Caco-2 (cell line): ENCODE data around the gene DHRS1. TPM values are rescaled to one million over a fixed set of nuclear protein-coding genes. Genes with fewer than 3 reads are reported as not detected.

Source experiments
- BruUV-seq: library from RNA; stranded (reverse); fragments of 400-500 nt; replicated peaks from 2 replicates; lab custom pipeline; 2021; lab: Mats Ljungman, UMichigan
- CTCF ChIA-PET: fragments of 300-600 bp; sonication (Branson Sonifier 250); formaldehyde crosslinking; loops from one replicate; lab custom pipeline; 2022; ENCODE audit warnings: antibody characterized with exemption; lab: Charles Lee
- POLR2A ChIA-PET: fragments of 300-600 bp; sonication (Branson Sonifier 250); formaldehyde crosslinking; loops from one replicate; lab custom pipeline; 2022; ENCODE audit warnings: antibody characterized with exemption; lab: Charles Lee
- DNase-seq, 2 experiments: peaks; one replicate each; pipeline versions ENCODE4 v3.0.0 to v3.0.0-alpha.2; 2020 to 2022
- H3K27me3 ChIP-seq: replicated peaks from 2 replicates; pipeline ENCODE4 v1.6.0; 2011; ENCODE audit warnings: low read length; ENCODE audit not compliant: control insufficient read depth, insufficient read depth
- H3K36me3 ChIP-seq: 2 replicates; pipeline ENCODE4 v1.5.1; 2011; ENCODE audit warnings: low read length; ENCODE audit not compliant: control insufficient read depth, insufficient read depth
- H3K4me1 ChIP-seq: fragments of 250-450 bp; sonication (Bioruptor Pico); 2 replicates; pipeline ENCODE4 v1.5.1; 2020; ENCODE audit warnings: mild to moderate bottlenecking
- H3K4me3 ChIP-seq: 2 replicates; pipeline ENCODE4 v1.5.1; 2011; ENCODE audit warnings: low read depth, mild to moderate bottlenecking, control low read depth, low read length
- H3K9me3 ChIP-seq: fragments of 250-450 bp; sonication (Bioruptor Pico); 2 replicates; pipeline ENCODE4 v1.5.1; 2020; ENCODE audit warnings: mild to moderate bottlenecking, moderate library complexity
- H3K27ac Mint-ChIP-seq: one replicate; pipeline ENCODE4 v1.8.0; 2022; ENCODE audit warnings: mixed read lengths; ENCODE audit not compliant: unreplicated experiment
- H3K27me3 Mint-ChIP-seq: one replicate; pipeline ENCODE4 v1.8.0; 2022; ENCODE audit warnings: mixed read lengths; ENCODE audit not compliant: insufficient read depth, unreplicated experiment
- H3K36me3 Mint-ChIP-seq: one replicate; pipeline ENCODE4 v1.8.0; 2022; ENCODE audit warnings: mild to moderate bottlenecking, mixed read lengths; ENCODE audit not compliant: insufficient read depth, unreplicated experiment
- H3K4me1 Mint-ChIP-seq: one replicate; pipeline ENCODE4 v1.8.0; 2022; ENCODE audit warnings: low read depth, mixed read lengths; ENCODE audit not compliant: unreplicated experiment
- H3K4me3 Mint-ChIP-seq: one replicate; pipeline ENCODE4 v1.8.0; 2022; ENCODE audit warnings: mild to moderate bottlenecking, moderate library complexity, mixed read lengths; ENCODE audit not compliant: unreplicated experiment
- H3K9me3 Mint-ChIP-seq: one replicate; pipeline ENCODE4 v1.8.0; 2022; ENCODE audit warnings: mixed read lengths; ENCODE audit not compliant: unreplicated experiment
- intact Hi-C: fragments of 100-400 bp; cut with micrococcal nuclease; formaldehyde crosslinking; loops from one replicate; pipeline ENCODE4 v1.10.0; 2022; ENCODE audit not compliant: unreplicated experiment
- total RNA-seq: library from RNA; stranded (reverse); gene quantifications from 2 replicates; pipeline ENCODE4 v1.2.3, GENCODE V29; 2022
- TF ChIP-seq, protein P1 (sequence below), 2 experiments: fragments of 200-600 bp in 1 of 2; IDR thresholded peaks; 1 replicate in 1 of 2; 2 replicates in 1 of 2; pipeline versions ENCODE4 v1.5.1 to v1.8.0; 2011 to 2022; ENCODE audit warnings: antibody characterized with exemption in 1 of 2, control low read depth in 1 of 2, inconsistent platforms in 1 of 2, low read depth in 1 of 2, low read length in 1 of 2, mild to moderate bottlenecking in 1 of 2, moderate library complexity in 1 of 2; ENCODE audit not compliant: insufficient read depth in 1 of 2, severe bottlenecking in 1 of 2, unreplicated experiment in 1 of 2

DHRS1 gene
- total RNA-seq, 1 experiment from 2014 or later, result 18.1 TPM

DNA sequence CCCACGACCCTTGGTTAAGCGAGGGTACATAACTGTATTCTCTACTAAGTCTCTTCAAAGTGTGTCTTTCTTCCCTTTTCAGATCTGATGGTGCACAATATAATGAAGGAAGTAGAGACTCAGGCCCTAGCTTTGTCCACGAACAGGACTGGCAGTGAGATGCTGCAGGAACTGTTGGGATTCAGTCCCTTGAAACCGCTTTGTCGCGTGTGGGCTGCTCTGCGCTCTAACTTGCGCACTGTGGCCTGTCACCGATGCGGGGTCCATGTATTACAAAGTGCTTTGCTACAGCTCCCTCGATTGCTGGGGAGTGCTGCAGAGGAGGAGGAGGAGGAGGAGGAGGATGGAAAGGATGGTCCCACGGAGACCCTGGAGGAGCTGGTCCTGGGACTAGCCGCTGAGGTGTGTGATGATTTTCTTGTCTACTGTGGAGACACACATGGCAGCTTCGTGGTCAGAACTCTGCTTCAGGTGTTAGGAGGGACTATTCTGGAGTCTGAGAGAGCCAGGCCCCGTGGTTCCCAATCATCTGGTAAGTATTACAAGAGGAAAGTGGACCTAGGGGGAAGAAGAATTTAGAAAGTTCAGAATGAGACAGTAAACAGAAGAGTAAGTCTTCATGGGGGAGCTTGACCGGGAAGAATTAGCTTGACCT is 873 bp upstream of the DHRS1 start:
- POLR2A ChIA-PET, result interaction anchor here (0.6 to 3.1 kb wide), 3 partner anchors 8 to 58 kb away, joined by 4 to 36 read pairs (median 4); partner anchors contain the start of genes CIDEB and TINF2
- TF ChIP-seq, protein P1, sequence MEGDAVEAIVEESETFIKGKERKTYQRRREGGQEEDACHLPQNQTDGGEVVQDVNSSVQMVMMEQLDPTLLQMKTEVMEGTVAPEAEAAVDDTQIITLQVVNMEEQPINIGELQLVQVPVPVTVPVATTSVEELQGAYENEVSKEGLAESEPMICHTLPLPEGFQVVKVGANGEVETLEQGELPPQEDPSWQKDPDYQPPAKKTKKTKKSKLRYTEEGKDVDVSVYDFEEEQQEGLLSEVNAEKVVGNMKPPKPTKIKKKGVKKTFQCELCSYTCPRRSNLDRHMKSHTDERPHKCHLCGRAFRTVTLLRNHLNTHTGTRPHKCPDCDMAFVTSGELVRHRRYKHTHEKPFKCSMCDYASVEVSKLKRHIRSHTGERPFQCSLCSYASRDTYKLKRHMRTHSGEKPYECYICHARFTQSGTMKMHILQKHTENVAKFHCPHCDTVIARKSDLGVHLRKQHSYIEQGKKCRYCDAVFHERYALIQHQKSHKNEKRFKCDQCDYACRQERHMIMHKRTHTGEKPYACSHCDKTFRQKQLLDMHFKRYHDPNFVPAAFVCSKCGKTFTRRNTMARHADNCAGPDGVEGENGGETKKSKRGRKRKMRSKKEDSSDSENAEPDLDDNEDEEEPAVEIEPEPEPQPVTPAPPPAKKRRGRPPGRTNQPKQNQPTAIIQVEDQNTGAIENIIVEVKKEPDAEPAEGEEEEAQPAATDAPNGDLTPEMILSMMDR (IDR thresholded peaks at IDR 0.05; ENCODE audit: insufficient read depth in 1 of 2, low read depth in 1 of 2, low read length in 1 of 2, severe bottlenecking in 1 of 2, unreplicated experiment in 1 of 2), result no peak
- CTCF ChIA-PET, result interaction anchor here (0.6 to 5.8 kb wide), 6 partner anchors 8 to 131 kb away, joined by 3 to 157 read pairs (median 6); partner anchors contain the start of genes CIDEB and TINF2
- H3K4me1 ChIP-seq, result peaks cover 5% of the 10 kb centered on the region
- peak overlapping the region; percentile 96 for H3K4me3 Mint-ChIP-seq
- peaks cover 2% of the 10 kb centered on the region for H3K36me3 ChIP-seq
- H3K27ac Mint-ChIP-seq, result peak overlapping the region; percentile 94
- BruUV-seq, result no TSS peak
- H3K27me3 Mint-ChIP-seq, result no peaks in the 10 kb centered on the region
- no peaks in the 10 kb centered on the region for H3K27me3 ChIP-seq
- H3K9me3 ChIP-seq, result no peaks in the 10 kb centered on the region
- H3K9me3 Mint-ChIP-seq, result no peaks in the 10 kb centered on the region
- H3K4me3 ChIP-seq, result peak overlapping the region; percentile 88
- no peak for DNase-seq
- H3K36me3 Mint-ChIP-seq, result peaks cover 55% of the 10 kb centered on the region
- peaks cover 15% of the 10 kb centered on the region for H3K4me1 Mint-ChIP-seq
- intact Hi-C loops, result no loop called here

DNA sequence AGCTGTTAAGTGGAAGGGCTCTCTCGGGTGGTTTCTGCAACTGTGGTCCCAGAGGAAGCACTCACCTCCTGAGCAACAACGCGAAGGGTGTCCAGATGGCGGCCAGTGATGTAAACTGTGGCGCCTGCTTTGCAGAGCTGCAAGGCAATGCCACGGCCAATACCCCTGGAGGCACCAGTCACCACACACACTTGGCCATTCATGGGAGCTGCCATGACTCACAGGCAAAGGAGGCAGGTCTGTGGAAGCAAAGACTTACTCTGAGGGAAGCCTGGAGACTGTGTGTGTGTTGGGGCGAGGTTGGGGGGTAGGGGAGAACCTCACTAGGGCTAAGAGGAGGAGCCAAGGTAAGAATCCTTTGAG is 707 bp downstream of the DHRS1 start:
- Histone ChIP-seq H3K36me3 (peaks cover 2% of the 10 kb centered on the region), H3K27me3 (no peaks in the 10 kb centered on the region), H3K9me3 (no peaks in the 10 kb centered on the region), H3K4me3 (peak overlapping the region; percentile 88), H3K4me1 (peaks cover 5% of the 10 kb centered on the region)
- Mint-ChIP-seq H3K4me1 (peaks cover 15% of the 10 kb centered on the region), H3K27ac (peak overlapping the region; percentile 94), H3K36me3 (peaks cover 45% of the 10 kb centered on the region), H3K27me3 (no peaks in the 10 kb centered on the region), H3K4me3 (peak overlapping the region; percentile 96), H3K9me3 (no peaks in the 10 kb centered on the region)
- no TSS peak for BruUV-seq
- ChIA-PET POLR2A (interaction anchor here (3.1 kb wide), 1 partner anchor 56 kb away, joined by 36 read pairs; the partner anchor contains the start of gene TINF2), CTCF (interaction anchor here (0.8 to 5.8 kb wide), 6 partner anchors 9 to 137 kb away, joined by 3 to 157 read pairs (median 4); partner anchors contain the start of genes CIDEB, MDP1 and TINF2)
- intact Hi-C loops, result loop anchor here (1.0 kb wide), 1 partner anchor 9 kb away; no protein-coding TSS in a partner anchor
- DNase-seq, result peak in 1 of 2 experiments; percentile 17
- TF ChIP-seq, protein P1 (IDR thresholded peaks at IDR 0.05; ENCODE audit: insufficient read depth in 1 of 2, low read depth in 1 of 2, low read length in 1 of 2, severe bottlenecking in 1 of 2, unreplicated experiment in 1 of 2), result no peak

DNA sequence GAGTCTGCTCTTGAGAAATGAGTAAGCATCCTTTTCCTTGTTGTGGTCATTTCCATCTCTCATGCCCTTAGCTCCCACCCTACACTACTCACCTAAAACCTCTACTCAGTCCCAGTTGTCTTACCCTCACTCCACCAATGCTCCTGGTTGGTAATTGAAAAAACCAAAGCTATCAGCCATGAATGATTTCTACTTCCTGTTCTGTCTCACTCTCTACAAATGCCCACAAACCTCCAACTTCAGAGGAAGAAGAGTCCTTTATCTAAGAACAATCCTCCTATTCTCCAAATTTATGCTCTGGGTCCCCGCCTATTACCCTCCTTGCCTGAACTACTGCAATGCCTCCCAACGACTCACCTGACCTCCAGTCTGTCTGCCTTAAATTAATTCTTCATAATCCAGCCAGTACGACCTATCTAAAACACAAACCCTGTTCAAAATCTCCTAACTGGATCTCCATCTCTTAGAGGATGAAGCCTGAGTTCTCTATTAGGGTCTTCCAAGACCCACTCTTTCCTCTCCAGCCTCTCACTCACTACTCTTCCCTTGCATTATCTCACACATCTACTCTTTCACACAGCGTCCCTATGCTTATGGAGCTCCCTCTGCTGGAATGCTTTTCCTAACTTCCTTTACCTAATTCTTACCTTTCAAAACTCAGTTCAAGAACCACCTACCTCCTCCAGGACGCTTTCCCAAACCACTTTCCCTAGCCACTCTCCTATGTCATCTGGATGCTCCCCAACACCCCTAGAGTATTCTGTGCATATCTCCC is 2.2 kb downstream of the DHRS1 start:
- Mint-ChIP-seq H3K27ac (peak overlapping the region; percentile 8), H3K9me3 (no peaks in the 10 kb centered on the region), H3K4me1 (peaks cover 15% of the 10 kb centered on the region), H3K27me3 (no peaks in the 10 kb centered on the region), H3K4me3 (no peak overlapping the region), H3K36me3 (peaks cover 36% of the 10 kb centered on the region)
- BruUV-seq, result no TSS peak
- intact Hi-C loops, result loop anchor here (1.0 kb wide), 3 partner anchors 26 to 81 kb away; partner anchors contain the start of genes MDP1 and RABGGTA
- CTCF ChIA-PET, result interaction anchor here (0.7 to 5.8 kb wide), 16 partner anchors 11 to 183 kb away, joined by 3 to 157 read pairs (median 5); partner anchors contain the start of genes CHMP4A, CIDEB, DCAF11 and MDP1
- Histone ChIP-seq H3K4me3 (no peak overlapping the region), H3K4me1 (peaks cover 5% of the 10 kb centered on the region), H3K36me3 (peaks cover 5% of the 10 kb centered on the region), H3K27me3 (no peaks in the 10 kb centered on the region), H3K9me3 (no peaks in the 10 kb centered on the region)
- TF ChIP-seq, protein P1 (IDR thresholded peaks at IDR 0.05; ENCODE audit: insufficient read depth in 1 of 2, low read depth in 1 of 2, low read length in 1 of 2, severe bottlenecking in 1 of 2, unreplicated experiment in 1 of 2), result peak in 1 of 2 experiments; percentile 71
- peak in 1 of 2 experiments; percentile 53 for DNase-seq
- POLR2A ChIA-PET, result interaction anchor here (0.6 to 2.0 kb wide), 5 partner anchors 11 to 55 kb away, joined by 3 to 32 read pairs (median 4); partner anchors contain the start of genes RABGGTA and TINF2
